ENCODE measurements around the gene KCNB1.

Gene KCNB1

DNA sequence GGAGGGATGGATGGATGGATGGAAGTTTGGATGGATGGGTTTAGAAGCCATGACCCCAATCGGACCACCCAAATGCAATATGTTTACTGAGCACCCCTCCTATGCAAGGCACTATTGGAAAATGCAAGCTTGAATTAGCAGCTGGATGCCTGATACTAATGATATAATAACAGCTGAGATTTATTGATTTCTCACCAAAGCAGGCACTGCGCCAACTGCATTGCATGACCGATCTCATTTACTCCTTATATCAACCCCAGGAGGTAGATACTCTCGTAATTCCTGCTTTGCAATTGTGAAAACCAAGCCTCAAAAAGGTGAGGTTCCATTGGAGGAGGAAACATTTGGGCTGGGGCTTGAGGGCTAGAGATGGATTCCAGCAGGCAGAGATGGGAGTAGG, 89.7 kb downstream of the KCNB1 start:
- TF ChIP-seq, protein P1, sequence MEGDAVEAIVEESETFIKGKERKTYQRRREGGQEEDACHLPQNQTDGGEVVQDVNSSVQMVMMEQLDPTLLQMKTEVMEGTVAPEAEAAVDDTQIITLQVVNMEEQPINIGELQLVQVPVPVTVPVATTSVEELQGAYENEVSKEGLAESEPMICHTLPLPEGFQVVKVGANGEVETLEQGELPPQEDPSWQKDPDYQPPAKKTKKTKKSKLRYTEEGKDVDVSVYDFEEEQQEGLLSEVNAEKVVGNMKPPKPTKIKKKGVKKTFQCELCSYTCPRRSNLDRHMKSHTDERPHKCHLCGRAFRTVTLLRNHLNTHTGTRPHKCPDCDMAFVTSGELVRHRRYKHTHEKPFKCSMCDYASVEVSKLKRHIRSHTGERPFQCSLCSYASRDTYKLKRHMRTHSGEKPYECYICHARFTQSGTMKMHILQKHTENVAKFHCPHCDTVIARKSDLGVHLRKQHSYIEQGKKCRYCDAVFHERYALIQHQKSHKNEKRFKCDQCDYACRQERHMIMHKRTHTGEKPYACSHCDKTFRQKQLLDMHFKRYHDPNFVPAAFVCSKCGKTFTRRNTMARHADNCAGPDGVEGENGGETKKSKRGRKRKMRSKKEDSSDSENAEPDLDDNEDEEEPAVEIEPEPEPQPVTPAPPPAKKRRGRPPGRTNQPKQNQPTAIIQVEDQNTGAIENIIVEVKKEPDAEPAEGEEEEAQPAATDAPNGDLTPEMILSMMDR (IDR thresholded peaks at IDR 0.05; ENCODE audit: low read length, missing control alignments): no peak
- DNase-seq (ENCODE audit: low read depth): no peak
- H3K4me3 ChIP-seq (replicated peaks; ENCODE audit: low read depth, low read length): no peak overlapping the region

- DNase-seq (ENCODE audit: low read depth): no peak
- no peak overlapping the region for H3K4me3 ChIP-seq (replicated peaks; ENCODE audit: low read depth, low read length)
- TF ChIP-seq, protein P1 (IDR thresholded peaks at IDR 0.05; ENCODE audit: low read length, missing control alignments): no peak
Measured at GRCh38 chr20:49391404-49392245, 90.8 kb downstream of the KCNB1 start.

DNA sequence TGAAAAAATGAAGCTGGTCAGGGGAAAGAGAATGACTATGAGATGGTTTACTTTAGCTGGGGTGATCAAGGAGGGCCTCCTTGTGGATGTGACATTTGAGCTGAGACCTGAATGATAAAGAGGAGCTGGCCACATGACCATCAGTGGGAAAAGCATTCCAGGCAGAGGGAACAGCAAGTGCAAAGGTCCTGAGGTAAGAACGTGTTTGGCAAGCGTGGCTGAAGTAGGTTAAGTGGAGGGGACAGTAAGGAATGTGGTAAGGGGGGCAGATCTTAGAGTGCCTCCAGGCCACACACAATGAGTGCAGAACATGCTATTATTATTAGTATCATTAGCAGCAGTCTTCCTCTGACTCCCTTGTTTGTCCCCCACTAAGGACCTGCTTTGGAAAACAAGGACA, 92.6 kb downstream of the KCNB1 start:
- H3K4me3 ChIP-seq (replicated peaks; ENCODE audit: low read depth, low read length): no peak overlapping the region
- no peak for DNase-seq (ENCODE audit: low read depth)
- TF ChIP-seq, protein P1 (IDR thresholded peaks at IDR 0.05; ENCODE audit: low read length, missing control alignments): no peak

- no peak overlapping the region for H3K4me3 ChIP-seq (replicated peaks; ENCODE audit: low read depth, low read length)
- no peak for DNase-seq (ENCODE audit: low read depth)
- TF ChIP-seq, protein P1 (IDR thresholded peaks at IDR 0.05; ENCODE audit: low read length, missing control alignments): no peak
Measured at GRCh38 chr20:49388744-49389143, 93.7 kb downstream of the KCNB1 start.

- no peak for DNase-seq (ENCODE audit: low read depth)
- TF ChIP-seq, protein P1 (IDR thresholded peaks at IDR 0.05; ENCODE audit: low read length, missing control alignments): no peak
- H3K4me3 ChIP-seq (replicated peaks; ENCODE audit: low read depth, low read length): no peak overlapping the region
Measured at GRCh38 chr20:49387581-49387939, 94.9 kb downstream of the KCNB1 start.

DNA sequence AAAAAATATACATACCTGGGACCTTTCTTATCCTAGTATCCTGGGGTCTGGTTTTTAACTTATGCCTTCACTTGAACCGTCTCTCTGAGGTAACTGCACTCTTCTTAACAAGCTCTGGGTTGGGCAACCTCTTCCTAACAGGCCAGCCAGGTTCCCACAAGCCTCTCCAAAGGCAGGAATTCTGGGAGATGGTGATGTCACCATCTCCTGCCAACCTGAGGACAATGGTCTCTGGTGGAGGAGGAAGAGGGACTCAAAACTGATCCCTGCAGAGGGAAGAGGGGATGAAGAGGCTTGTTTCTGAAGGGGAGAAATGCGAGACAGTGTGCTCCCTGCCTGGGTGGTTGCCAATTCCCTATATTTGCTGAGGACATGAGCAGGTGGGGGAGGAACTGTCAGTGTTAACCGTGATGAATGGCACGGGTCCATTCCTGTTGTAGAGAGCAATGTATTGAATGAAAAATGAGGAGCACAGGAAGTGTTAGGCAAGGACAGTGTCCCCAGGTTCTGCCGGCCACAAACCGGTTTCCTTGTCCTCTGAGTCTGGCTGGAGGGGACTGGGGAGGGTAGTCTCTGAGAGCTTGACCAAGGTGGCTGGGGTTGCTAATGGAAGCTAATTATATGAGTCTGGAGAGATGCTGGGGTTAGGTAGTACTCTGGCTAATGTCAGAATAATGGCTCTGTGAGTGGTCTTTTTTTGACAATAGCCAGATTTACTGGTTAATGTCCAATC, 95.5 kb downstream of the KCNB1 start:
- DNase-seq (ENCODE audit: low read depth): peak; percentile 14
- TF ChIP-seq, protein P1 (IDR thresholded peaks at IDR 0.05; ENCODE audit: low read length, missing control alignments): no peak
- no peak overlapping the region for H3K4me3 ChIP-seq (replicated peaks; ENCODE audit: low read depth, low read length)

All from fibroblast of pulmonary artery (primary cell).